GM12865 (cell line): ENCODE data around the gene CASK.
A peak's percentile ranks its signal among the peaks of the same experiment; 100 is the strongest.

ENCODE experiments used
- DNase-seq: peaks from one replicate; pipeline ENCODE4 v3.0.0; 2010; ENCODE audit warnings: low read depth
- H3K4me3 ChIP-seq: 2 replicates; pipeline ENCODE4 v1.5.1; 2011; ENCODE audit warnings: mild to moderate bottlenecking, low read depth, low read length, control low read depth
- TF ChIP-seq, protein P1 (sequence below): IDR thresholded peaks from 2 replicates; pipeline ENCODE4 v1.5.1; 2011; ENCODE audit warnings: low read length, control low read depth, low read depth, inconsistent platforms; ENCODE audit not compliant: insufficient read depth; ENCODE audit errors: missing control alignments

CASK gene

DNA sequence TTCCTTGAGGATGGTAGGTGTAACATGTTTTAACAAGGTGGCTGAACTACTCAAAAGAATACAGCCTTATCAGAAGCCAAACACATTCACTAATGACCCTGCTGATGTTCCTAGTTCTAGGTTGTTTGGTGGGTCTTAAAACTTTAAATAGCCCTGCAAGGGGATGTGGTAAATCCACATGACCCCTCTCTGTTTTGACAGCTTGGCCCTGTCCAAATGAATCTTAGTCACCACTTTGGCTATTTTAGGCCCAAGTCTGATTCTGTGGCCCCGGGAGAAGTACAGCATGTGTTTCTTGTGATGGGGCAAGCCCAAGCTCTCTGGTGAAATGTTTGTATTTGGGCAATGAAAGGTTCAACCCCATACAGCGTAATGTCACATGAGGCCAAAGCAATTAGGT, 289.1 kb downstream of the CASK start:
- TF ChIP-seq, protein P1, sequence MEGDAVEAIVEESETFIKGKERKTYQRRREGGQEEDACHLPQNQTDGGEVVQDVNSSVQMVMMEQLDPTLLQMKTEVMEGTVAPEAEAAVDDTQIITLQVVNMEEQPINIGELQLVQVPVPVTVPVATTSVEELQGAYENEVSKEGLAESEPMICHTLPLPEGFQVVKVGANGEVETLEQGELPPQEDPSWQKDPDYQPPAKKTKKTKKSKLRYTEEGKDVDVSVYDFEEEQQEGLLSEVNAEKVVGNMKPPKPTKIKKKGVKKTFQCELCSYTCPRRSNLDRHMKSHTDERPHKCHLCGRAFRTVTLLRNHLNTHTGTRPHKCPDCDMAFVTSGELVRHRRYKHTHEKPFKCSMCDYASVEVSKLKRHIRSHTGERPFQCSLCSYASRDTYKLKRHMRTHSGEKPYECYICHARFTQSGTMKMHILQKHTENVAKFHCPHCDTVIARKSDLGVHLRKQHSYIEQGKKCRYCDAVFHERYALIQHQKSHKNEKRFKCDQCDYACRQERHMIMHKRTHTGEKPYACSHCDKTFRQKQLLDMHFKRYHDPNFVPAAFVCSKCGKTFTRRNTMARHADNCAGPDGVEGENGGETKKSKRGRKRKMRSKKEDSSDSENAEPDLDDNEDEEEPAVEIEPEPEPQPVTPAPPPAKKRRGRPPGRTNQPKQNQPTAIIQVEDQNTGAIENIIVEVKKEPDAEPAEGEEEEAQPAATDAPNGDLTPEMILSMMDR = no peak
- DNase-seq = peak; percentile 2
- no peak overlapping the region for H3K4me3 ChIP-seq

DNA sequence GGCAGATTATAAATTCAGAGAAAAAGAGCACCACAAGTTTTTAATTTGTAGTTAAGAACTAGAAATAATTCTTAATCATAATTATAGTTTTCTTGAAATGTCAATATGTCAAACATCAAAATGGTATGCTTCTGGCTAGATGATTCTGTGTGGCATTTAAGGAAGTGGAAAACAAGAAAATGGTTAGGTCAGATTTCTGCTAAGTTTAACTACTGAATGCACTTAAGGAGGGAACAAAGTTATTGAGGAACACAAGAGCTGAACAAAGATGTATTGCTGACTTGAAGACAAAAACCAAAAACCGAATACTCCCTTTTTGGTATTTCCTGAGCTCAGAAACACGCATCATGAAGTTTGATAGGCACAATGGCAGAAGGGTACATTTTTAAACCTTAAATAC, 293.3 kb downstream of the CASK start:
- TF ChIP-seq, protein P1 = no peak
- DNase-seq = no peak

DNA sequence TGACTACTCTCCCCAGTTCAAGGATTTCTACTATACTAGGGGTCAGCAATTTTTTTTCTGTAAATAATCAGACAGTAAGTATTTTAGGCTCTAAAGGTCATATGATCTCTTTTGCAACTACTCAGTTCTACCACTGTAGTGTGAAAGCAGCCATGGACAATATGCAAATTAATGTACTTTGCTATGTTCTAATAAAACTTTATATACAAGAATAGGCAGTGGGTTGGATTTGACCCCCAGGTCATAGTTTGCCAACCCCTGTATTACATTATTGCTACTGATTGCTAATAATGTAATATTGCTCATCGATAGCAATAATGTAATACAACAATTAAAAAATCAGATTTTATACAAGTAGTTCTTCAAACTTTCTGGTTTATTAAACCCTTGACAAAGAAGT, 293.8 kb downstream of the CASK start:
- DNase-seq = no peak
- TF ChIP-seq, protein P1 = no peak
- no peak overlapping the region for H3K4me3 ChIP-seq

More for the DNA sequence above, 293.3 kb downstream of the CASK start:
- no peak overlapping the region for H3K4me3 ChIP-seq

DNA sequence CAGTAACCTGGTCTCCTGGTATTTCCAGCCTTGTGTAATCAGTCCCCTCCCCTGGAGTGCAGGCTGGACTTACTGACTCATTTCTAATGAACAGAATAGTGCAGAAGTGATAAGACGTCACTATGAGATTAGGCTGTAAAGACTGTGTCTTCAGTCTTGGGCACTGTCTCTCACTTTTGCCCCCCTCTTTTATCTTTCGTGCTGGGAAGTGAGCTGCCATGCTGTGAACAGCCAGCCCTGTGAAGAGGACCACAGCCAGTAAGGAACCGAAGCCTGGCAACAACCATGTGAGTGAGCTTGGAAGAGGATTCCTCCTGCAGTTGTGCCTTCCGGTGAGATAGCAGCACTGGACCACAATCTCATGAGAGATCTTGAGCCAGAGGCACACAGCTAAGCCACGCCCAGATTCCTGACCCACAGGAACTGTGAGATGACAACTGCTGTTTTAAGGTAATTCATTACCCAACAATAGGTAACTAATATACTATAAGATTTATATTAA, 302.1 kb downstream of the CASK start:
- H3K4me3 ChIP-seq = no peak overlapping the region
- TF ChIP-seq, protein P1 = no peak
- no peak for DNase-seq

DNA sequence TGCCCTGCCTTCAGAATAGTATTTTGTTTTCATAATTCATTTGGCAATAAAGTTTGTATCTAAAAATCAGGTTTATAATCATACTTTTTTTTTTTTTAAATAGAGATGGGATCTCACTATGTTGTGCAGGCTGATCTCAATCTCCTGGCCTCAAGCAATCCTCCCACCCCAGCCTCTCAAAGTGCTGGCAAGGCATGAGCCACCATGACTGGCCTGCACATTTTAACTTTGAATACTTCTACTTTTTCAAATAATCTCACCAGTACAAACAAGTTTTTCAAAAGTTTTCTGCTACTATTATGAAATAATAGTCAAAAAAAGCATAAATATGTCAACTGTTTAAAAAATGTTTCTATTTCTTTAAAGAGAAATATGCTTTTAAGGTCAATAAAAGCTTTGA, 304.1 kb downstream of the CASK start:
- H3K4me3 ChIP-seq = no peak overlapping the region
- TF ChIP-seq, protein P1 = no peak
- no peak for DNase-seq

DNA sequence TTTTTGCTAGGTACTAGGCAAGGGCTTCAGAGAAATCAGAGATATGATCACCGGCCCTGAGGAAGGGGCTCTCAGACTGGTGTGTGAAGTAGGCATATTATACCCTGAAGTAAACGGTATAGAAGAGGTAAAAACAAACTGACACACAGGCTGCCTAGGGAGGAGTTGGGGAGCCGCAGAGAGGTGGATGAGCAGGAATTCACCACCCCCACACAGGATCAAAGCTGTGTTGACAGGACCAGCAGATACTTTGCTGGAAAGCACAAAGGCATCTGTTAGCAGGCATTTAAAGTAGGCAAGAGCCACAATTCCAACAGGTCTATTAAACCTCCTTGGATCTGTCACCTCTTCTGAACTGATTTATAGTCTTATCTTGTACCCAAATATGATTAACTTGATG, 306.4 kb downstream of the CASK start:
- no peak overlapping the region for H3K4me3 ChIP-seq
- TF ChIP-seq, protein P1 = no peak
- no peak for DNase-seq

DNA sequence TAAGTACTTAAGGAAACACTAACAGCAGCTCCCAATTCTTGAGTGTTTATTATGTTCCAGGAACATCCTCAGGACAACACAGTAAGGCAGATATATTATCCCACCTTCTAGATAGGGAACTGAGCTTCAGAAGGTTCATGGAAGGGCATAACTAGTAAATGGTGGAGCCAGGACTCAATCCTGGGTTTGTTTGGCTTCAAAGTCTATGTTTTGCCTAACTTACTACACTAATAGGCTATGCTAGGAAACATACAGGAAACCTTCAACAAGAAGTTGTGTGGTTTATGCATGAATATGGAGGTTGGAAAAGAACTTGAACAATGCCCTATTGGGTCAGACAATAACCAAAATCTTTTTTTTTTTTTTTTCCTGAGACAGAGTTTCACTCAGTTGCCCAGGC, 307.1 kb downstream of the CASK start:
- DNase-seq = no peak
- TF ChIP-seq, protein P1 = no peak
- H3K4me3 ChIP-seq = no peak overlapping the region
